ENCODE measurements around the gene DDRGK1. TPM values are rescaled to one million over a fixed set of nuclear protein-coding genes. Genes with fewer than 3 reads are reported as not detected.

DDRGK1 gene
- total RNA-seq, 3 donors from 2014 or later = 65.4 to 75.8 (median 68.9) TPM

DNA sequence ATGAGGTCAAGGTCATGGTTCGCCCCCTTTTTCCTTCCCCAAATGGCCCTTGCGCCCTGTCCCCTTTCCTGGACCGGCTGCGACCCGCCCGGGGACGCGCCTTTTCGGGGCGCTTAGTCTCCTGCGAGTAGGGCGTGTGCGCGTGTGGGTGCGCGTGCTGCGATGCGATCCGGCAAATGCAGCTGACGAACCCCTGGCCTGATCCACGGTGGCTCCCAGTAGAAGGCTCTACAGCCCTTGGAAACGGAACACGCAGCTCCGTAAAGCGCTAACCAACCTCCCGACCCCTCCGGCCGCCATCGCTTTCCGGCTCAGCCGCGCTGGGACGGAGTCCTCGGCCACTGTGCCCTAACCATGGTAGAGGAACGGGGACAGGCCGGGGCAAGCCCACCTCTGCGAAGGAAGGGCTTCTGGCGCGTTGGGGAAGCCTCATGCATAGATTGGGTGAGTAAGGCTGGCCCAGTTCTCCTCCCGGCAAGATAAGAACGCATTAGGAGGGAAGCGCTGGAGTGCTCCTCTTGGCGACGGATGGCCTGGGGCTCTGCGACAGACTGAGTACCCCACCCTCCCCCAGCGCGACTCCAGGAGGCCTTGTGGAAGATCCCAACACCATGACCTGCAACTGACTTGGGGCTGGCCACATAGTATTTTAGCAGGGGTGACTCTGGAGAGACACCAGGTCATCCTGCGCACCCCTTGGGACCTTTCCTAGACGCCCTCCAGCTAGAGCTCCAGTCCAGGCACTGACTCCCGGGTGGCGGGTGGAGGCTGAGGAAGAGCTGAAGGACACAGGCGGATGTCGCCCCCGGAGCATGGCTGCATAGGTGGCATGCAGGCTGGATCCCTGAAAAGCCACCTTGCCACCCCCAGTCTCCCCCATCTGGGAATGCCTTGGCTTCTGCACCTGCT is 35.6 kb upstream of the DDRGK1 start:
- H3K9me3 Mint-ChIP-seq = no peaks in the 10 kb centered on the region
- peaks cover 7% of the 10 kb centered on the region for H3K4me1 Mint-ChIP-seq (ENCODE audit: low read depth)
- H3K36me3 Mint-ChIP-seq (ENCODE audit: insufficient read depth) = no peaks in the 10 kb centered on the region
- H3K27me3 Mint-ChIP-seq (ENCODE audit: low read depth) = peaks cover 51% of the 10 kb centered on the region
- ATAC-seq = peak; percentile 14 to 17
- peak overlapping the region; percentile 84 for H3K4me3 Mint-ChIP-seq
- DNase-seq = no peak

DNA sequence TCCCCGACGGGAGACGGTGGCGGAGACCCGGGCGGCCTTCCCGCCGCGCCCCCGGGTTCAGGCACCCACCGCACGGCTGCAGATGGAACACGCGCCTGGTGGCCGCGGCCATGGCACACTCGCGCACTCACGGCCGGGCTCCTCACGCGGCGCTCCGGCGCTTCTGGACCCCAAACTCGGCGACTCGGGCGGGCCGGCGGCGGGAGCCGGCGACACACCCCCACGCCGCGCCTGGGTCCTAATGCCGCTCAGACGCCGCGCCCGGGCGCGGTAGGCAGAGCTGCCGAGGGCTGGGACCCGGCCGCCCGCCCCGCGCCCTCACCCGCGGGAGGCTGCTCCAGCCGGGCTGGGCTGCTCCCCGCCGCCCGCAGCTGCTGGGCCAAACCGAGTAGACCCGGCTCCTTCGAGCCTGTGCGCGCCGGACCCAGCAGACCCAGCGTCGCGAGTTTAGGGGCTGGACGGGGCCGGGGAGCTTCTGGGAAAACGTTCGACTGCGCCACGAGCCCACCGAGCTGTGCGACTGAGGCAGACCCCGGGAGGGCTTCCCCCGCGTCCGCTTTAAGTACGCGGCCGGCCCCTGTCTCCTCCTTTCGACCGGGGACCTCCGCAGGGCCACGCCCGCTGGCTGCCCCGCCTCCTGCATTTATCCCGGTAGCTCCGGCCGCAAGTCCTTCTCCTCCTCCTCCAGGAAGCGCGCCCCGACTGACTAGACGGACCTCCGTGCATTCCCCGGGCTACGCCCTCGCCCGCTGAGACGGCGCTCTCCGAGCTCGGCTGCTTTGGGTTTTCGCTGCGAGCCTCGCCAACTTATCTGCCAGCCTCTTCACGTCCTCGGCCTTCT is 34.8 kb upstream of the DDRGK1 start, which contains the start of gene SLC4A11:
Gene SLC4A11, minus strand, starts transcription at position 165 of the 841 bp plus-strand sequence. Its CDS starts 53 bp downstream, at position 112.
- Mint-ChIP-seq H3K27me3 (ENCODE audit: low read depth) (peaks cover 54% of the 10 kb centered on the region), H3K4me3 (peak within 1 kb of the TSS; percentile 84), H3K4me1 (ENCODE audit: low read depth) (peaks cover 7% of the 10 kb centered on the region), H3K36me3 (ENCODE audit: insufficient read depth) (no peaks in the 10 kb centered on the region), H3K9me3 (no peaks in the 10 kb centered on the region)
- ATAC-seq = peak; percentile 69 to 73
- no peak for DNase-seq

DNA sequence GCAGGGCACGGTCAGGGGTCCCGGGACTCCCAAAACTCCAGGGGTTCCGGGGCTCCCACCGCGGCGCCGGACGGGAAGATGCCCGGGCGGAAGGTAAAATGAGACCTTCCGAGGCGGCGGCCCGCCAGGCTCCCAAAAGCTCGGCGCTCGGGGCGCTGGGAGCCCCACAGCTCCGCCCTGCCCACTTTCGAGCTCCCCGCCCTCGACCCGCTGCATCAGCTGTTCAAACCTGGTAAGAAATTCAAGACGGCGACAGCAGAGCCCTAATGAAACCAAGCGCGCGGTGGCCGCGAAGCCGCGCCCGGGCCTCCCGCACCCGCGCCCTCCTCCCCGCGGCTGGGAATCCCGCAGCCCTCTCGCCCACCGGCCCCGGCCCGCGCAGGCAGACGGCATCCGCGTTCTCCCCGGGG is 34.1 kb upstream of the DDRGK1 start:
- Mint-ChIP-seq H3K4me1 (ENCODE audit: low read depth) (peaks cover 7% of the 10 kb centered on the region), H3K9me3 (no peaks in the 10 kb centered on the region), H3K27me3 (ENCODE audit: low read depth) (peaks cover 53% of the 10 kb centered on the region), H3K36me3 (ENCODE audit: insufficient read depth) (no peaks in the 10 kb centered on the region), H3K4me3 (peak overlapping the region; percentile 79)
- DNase-seq (peak; percentile 36), ATAC-seq (peak; percentile 66)

GRCh38 chr20:3237958-3238615 is 33.6 kb upstream of the DDRGK1 start:
- Mint-ChIP-seq H3K27me3 (ENCODE audit: low read depth) (peaks cover 53% of the 10 kb centered on the region), H3K4me3 (peak overlapping the region; percentile 79), H3K9me3 (no peaks in the 10 kb centered on the region), H3K4me1 (ENCODE audit: low read depth) (peaks cover 7% of the 10 kb centered on the region), H3K36me3 (ENCODE audit: insufficient read depth) (no peaks in the 10 kb centered on the region)
- ATAC-seq (peak; percentile 17 to 20), DNase-seq (no peak)

DNA sequence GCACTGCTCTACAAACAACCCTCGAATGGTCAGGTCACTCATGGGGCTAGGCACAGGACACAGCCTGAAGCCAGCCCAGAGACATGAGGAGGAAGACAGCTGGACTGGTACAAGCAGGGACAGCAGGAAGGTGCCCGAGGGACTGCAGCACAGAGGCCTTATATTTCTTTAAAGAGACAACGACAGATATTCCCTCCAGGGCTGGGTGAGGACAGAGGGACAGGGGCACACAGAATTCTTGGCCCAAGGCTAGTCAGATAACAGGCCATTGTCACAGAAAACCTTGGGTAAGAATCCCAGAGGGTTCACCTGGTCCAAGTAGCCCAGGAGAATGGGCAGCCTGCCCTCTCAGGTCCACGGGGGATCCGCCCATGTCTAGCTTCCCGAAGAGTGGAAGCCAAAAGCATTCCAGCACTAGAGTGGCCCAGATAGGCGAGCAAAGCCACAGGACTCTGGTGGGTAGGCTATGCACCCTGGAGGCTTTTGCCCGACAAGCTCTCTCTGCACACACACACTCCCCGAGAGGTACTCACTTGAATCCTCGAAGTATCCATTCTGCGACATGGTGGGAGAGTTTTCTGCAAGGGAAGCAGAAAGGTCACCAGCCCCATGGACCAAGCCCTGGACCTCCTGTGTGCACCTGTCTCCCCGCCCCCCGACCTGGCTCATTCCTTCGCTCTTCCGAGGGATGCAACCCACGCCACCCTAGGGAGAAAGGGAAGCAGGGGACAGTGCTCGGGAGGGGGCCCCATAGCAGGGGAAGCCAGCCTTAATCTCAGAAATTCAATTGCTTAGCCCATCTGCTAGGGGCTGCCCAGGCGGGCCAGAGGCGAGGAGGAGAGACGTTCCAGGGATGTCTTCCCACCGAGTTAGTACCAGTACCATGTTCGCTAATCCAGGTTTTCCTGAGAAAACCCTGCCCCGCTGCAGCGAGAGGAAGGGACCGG is 32.8 kb upstream of the DDRGK1 start:
- no peak for DNase-seq
- Mint-ChIP-seq H3K4me1 (ENCODE audit: low read depth) (peaks cover 7% of the 10 kb centered on the region), H3K9me3 (no peaks in the 10 kb centered on the region), H3K36me3 (ENCODE audit: insufficient read depth) (no peaks in the 10 kb centered on the region), H3K27me3 (ENCODE audit: low read depth) (peaks cover 53% of the 10 kb centered on the region), H3K4me3 (peak overlapping the region; percentile 79)
- no peak for ATAC-seq

DNA sequence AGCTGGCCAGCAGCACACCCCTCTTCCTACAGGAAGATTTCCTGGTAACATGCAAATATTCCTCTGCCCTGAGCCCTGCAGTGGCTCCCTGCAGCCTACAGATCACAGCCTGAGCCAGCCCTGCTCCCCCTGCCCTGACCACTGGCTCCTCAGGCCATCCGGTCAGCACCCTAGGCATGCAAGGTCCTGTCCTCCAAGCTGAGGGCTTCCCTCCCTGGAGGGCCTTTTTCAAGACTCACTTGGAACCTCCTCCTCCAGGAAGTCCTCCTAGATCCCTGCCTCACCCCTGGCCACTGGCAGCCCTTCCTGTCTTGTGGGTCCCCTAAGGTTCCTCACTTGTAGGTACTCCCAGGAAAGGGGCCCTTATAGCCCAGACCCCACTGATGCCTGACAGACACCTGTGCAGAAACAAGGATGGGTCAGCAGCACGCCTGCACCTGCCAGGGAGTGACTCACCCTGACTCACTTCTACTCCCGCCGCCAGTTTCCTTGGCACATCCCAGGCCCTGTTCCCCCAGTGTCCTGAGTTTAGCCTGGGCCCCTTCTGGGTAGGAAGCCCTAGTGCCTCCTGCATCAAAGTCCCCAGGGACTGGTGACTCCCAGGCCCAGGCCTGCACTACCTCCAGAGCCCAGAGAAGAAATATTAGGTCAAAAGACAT is 31.3 kb upstream of the DDRGK1 start:
- Mint-ChIP-seq H3K27me3 (ENCODE audit: low read depth) (peaks cover 44% of the 10 kb centered on the region), H3K9me3 (no peaks in the 10 kb centered on the region), H3K4me1 (ENCODE audit: low read depth) (peaks cover 7% of the 10 kb centered on the region), H3K4me3 (no peak overlapping the region), H3K36me3 (ENCODE audit: insufficient read depth) (no peaks in the 10 kb centered on the region)
- ATAC-seq = no peak
- no peak for DNase-seq

GRCh38 chr20:3233991-3234498 is 29.6 kb upstream of the DDRGK1 start:
- no peaks in the 10 kb centered on the region for H3K9me3 Mint-ChIP-seq
- no peaks in the 10 kb centered on the region for H3K36me3 Mint-ChIP-seq (ENCODE audit: insufficient read depth)
- H3K4me3 Mint-ChIP-seq = no peak overlapping the region
- DNase-seq = no peak
- H3K4me1 Mint-ChIP-seq (ENCODE audit: low read depth) = no peaks in the 10 kb centered on the region
- ATAC-seq = no peak
- H3K27me3 Mint-ChIP-seq (ENCODE audit: low read depth) = peaks cover 31% of the 10 kb centered on the region

DNA sequence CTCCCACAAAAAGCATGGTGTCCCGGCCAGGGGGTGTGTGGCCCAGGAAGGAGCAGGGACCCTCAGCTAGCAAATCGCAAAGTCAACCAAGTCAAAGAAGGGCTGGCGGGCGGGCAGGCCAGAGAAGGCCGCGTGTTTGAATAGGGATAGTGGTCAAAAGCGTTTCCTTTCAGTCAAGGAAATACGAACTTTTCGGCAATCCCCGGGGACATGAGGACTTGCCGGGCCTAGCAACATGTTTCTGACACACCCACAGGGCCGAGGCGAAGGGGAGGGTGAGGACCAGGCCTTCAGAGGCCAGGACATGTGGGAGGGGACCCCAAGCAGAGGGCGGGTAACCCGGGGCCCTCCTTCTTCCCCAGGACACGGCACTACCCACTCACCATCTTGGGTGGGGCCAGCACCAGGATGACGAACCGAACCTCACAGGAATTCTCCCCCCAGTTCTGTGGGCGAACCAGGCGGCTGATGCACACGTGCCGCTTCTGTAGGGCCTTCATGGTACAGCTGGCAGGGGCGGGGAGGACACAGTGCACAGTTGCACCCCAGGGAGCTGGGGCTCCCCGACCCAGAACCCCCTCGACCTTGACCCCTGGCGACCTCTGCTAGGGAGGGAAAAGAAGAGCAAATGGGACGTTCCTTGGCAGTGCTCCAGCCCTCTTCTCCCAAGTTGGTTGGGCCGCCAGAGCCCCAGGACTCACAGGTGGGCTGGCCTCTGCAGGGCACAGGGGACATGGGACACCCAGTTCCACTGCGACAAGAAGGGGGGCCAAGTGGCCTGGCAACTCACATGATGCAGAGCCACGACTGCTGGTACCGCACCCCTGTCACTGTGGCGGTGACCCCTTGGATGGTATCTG is 28.9 kb upstream of the DDRGK1 start:
- Mint-ChIP-seq H3K9me3 (no peaks in the 10 kb centered on the region), H3K4me1 (ENCODE audit: low read depth) (no peaks in the 10 kb centered on the region), H3K4me3 (no peak overlapping the region), H3K36me3 (ENCODE audit: insufficient read depth) (no peaks in the 10 kb centered on the region), H3K27me3 (ENCODE audit: low read depth) (peaks cover 31% of the 10 kb centered on the region)
- DNase-seq (no peak), ATAC-seq (no peak)

DNA sequence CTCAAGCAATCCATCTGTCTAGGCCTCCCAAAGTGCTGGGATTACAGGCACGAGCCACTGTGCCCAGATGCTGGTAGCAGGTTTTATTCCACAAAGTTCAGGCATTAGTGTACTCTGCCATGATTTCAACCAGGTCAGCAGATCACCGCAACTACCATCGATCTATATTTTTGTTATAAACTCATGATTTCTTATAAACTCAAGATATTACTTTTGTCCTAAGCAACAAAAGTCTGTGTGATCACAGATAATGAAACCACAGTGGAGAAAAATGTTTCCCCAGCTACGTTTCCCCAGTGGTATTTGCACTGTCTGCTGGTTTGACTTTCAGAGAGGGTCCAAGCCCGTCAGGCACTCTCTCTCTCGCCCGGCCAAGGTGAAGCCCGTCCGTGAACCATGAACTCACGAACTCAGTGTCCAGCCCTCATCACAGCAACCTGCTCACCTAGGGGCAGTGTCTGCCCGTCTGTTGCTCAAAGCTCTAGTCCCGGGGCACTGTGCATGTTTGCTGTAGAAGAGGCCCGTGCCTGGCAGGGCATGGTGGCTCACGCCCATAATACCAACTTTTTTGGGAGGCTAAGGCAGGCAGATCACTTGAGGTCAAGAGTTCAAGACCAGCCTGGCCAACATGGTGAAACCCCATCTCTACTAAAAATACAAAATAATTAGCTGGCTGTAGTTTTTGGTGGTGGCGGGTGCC is 27.6 kb upstream of the DDRGK1 start:
- H3K36me3 Mint-ChIP-seq (ENCODE audit: insufficient read depth) = no peaks in the 10 kb centered on the region
- no peaks in the 10 kb centered on the region for H3K4me1 Mint-ChIP-seq (ENCODE audit: low read depth)
- ATAC-seq = no peak

GRCh38 chr20:3231116-3231515 is 26.6 kb upstream of the DDRGK1 start:
- ATAC-seq (no peak), DNase-seq (no peak)
- H3K9me3 Mint-ChIP-seq = no peaks in the 10 kb centered on the region
- H3K36me3 Mint-ChIP-seq (ENCODE audit: insufficient read depth) = no peaks in the 10 kb centered on the region
- no peak overlapping the region for H3K4me3 Mint-ChIP-seq
- H3K4me1 Mint-ChIP-seq (ENCODE audit: low read depth) = no peaks in the 10 kb centered on the region
- peaks cover 13% of the 10 kb centered on the region for H3K27me3 Mint-ChIP-seq (ENCODE audit: low read depth)

More for the DNA sequence above, 27.6 kb upstream of the DDRGK1 start:
- peaks cover 20% of the 10 kb centered on the region for H3K27me3 Mint-ChIP-seq (ENCODE audit: low read depth)
- H3K4me3 Mint-ChIP-seq = no peak overlapping the region
- no peak for DNase-seq
- H3K9me3 Mint-ChIP-seq = no peaks in the 10 kb centered on the region

GRCh38 chr20:3229798-3230197 is 25.3 kb upstream of the DDRGK1 start:
- no peaks in the 10 kb centered on the region for H3K4me1 Mint-ChIP-seq (ENCODE audit: low read depth)
- DNase-seq = no peak
- H3K27me3 Mint-ChIP-seq (ENCODE audit: low read depth) = peaks cover 3% of the 10 kb centered on the region
- no peak overlapping the region for H3K4me3 Mint-ChIP-seq
- no peak for ATAC-seq
- H3K36me3 Mint-ChIP-seq (ENCODE audit: insufficient read depth) = no peaks in the 10 kb centered on the region
- no peaks in the 10 kb centered on the region for H3K9me3 Mint-ChIP-seq

GRCh38 chr20:3229158-3229557 is 24.7 kb upstream of the DDRGK1 start:
- Mint-ChIP-seq H3K36me3 (ENCODE audit: insufficient read depth) (no peaks in the 10 kb centered on the region), H3K4me1 (ENCODE audit: low read depth) (no peaks in the 10 kb centered on the region), H3K9me3 (no peaks in the 10 kb centered on the region), H3K27me3 (ENCODE audit: low read depth) (no peaks in the 10 kb centered on the region), H3K4me3 (no peak overlapping the region)
- no peak for ATAC-seq
- no peak for DNase-seq
